NCI-H2171 treated with DMSO at 0.1 percent for 48 hours (cell line): ENCODE results near the gene ADSS1.

ENCODE experiments used
- DNase-seq: peaks from one replicate; lab custom pipeline; 2025; lab: John Stamatoyannopoulos, UW

The ADSS1 gene

DNA sequence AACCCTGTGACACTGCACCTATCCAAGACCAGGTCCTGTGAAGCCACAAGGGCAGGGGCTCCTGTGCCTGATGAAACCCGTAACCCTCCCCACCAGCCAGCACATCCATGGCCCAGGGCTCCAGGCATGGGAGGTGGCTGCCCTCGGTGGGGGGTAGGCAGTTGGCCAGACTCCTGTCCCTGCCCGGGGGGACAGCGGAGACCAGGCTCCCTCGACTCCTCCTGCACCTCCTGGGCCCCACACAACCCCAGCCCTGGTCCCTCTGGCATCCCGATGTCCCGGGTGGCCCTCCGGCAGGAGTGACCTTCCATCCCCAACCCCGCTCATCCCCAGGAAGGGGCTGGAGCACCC, 60.2 kb downstream of the ADSS1 start:
- no peak for DNase-seq

DNA sequence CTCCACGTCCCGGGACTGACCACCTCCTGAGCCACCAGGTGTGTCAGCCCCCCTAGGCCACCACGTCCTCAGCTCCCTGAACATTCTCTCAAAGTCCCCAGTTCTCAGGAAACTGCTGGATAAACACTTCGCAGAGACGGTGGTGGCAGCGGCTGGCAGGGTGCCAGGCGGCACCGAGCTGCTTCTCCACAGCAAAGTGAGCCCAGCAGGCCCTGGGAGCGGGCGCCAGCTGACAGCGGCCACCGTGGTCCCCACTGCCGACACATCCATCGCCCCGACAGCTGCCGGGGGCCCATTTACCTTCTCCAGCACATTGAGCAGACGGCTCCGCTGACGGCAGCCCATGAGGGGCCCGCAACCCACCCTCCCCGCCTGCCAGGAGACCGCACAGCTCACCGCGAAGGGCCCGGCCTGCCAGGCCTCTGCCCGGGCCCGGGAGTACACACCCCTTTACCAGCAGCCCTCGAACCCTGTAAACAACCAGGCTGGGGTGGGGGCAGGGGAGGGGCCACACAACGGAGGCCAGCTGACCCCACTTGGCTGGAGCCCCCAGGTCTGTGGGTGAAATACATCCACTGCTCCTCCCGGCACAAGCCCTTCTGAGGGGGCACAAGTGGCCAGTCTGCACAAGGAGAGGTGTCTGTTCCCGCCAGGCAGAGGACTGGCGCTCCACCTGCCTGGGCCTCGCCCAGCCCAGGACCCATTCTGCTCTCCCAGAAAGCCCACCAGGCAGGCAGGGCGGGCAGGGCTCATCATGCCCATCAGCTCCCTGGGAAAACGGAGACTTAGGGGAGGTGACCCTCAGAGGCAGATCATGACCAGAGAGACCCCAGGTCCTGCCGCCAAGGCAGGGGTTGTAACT, 61.0 kb downstream of the ADSS1 start:
- DNase-seq = peak; percentile 88

DNA sequence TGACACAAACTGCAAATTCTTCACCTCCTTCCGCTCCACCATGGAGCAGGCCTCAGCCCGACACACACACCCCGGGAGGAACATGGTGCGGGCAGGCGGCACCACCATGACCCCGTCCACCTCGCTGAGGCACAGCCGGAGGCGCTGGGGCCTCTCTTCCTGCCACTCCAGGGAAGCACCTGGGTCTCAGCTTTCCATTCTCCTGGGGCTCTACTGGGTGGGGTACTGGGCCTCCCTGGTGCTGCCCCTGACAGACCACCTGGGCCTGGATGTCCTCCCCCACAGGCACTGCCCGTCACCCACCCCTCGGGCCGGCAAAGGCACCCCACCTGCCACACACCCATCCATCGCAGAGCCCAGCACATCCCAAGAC, 61.7 kb downstream of the ADSS1 start:
- no peak for DNase-seq

DNA sequence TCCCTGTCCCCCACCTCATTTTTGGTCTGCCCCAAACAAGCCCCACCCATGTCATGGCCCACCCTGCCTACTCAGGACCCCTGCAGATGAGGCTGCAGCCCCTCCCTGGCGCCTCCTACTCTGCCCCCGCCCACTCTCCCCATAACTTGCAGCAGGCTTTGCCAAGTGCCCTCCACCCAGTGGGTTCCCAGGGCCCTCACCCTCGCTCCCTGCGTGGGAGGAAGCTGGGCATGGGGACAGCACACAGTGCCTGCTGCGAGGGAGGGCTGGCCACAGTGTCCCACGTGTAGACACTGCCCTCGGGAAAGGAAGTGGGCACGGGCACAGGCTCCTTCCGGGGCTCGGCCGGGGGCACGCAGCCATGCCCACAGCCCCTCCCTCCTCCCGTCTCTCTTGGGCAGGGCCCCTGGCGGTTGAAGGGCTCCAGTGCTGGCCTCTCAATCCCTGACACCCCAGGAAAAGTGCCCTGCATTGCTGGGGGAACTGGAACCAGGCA, 62.1 kb downstream of the ADSS1 start:
- DNase-seq = no peak

DNA sequence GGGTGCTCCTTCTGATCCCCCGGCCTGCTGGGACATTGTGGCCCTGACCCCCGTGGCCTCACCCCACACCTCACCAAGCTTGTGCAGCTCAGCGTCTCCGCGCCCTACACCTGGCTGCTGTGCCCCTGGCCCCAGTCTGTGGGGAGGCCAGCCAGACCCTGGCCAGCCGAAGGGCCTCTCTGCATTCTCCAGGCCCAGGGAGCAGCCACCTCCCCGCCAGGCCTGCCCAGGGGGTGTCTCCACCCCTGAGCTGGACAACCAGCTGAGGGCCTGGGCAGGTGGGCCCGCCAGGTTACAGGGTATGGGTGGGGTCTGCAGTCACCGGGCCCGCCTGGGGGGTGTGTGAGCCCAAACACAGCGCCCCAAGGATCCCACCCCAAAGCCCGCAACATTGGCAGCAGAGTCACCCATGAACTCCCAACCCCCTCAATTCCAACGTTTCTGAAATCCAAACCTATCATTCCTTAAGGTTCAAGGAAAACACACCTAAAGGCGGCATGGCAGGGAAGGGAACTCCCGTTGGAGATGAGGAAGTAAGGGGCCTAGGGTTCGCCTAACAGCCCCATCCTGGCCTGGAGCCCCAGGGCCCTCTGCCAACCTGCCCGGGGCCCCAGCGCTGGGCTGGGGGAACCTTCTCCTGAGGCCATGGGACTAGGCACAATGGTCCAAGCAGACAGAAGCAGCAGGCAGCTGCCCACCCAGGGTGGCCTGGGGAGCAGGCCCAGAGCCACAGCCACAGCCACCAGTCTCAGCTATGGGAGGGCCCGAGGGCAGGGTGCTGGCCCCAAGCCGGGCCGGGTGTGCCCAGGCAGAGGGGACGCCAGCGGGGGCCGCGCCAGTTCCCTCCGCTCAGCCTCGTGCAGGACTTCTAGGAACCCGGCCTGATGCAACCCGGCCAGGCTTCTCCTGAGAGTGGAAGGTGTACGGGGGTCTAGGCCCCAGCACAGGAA, 63.0 kb downstream of the ADSS1 start:
- DNase-seq = no peak

DNA sequence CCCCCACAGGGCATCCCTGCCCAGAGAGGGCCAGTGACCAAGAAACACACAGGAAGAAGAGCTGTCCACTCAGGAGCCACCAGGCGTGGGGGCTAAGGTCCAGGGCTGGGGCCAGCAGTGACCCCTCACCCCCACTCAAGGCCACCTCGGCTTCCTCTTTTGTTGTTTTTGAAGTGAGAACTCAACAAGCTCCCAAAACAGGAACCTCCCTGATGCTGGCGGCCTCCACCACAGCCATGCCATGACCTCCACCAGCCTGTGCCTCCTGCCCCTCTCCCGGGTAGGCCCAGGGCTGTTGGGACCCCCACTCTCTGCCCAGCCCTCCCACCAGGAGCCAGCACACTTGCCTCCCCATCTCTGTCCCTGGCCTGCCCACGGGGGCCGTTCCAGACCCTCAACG, 63.7 kb downstream of the ADSS1 start:
- DNase-seq = no peak

DNA sequence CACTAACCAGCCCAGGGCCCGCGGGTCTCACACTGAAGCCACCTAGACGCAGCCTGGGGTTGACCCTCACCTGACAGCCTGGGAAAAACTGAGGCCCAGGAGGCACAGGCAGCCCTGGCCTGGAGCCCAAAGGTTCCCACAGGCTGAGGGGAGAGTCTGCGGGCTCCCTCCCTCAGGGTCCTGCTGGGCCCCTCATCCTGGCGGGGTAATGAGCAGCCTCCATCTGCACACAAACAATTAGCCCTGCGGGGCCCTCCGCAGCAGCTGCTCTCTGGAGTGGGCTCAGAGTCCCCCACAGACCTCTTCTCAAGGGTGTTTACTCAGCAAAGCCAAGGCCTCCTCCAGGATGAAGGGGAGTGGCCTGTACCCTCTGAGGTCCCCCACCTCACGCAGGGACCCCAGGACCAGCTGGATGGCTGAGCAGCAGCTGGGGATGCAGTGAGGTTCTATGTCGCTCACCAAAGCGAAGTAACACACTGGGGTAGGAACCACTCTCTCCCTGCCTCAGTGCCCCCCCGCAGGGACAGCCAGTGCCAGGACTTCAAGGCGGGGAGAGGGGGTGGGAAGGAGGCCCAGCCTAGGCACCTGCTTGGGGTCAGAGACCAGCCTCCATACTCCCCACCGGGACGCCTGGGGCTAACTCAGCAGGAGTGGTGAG, 64.3 kb downstream of the ADSS1 start:
- DNase-seq = peak; percentile 96

DNA sequence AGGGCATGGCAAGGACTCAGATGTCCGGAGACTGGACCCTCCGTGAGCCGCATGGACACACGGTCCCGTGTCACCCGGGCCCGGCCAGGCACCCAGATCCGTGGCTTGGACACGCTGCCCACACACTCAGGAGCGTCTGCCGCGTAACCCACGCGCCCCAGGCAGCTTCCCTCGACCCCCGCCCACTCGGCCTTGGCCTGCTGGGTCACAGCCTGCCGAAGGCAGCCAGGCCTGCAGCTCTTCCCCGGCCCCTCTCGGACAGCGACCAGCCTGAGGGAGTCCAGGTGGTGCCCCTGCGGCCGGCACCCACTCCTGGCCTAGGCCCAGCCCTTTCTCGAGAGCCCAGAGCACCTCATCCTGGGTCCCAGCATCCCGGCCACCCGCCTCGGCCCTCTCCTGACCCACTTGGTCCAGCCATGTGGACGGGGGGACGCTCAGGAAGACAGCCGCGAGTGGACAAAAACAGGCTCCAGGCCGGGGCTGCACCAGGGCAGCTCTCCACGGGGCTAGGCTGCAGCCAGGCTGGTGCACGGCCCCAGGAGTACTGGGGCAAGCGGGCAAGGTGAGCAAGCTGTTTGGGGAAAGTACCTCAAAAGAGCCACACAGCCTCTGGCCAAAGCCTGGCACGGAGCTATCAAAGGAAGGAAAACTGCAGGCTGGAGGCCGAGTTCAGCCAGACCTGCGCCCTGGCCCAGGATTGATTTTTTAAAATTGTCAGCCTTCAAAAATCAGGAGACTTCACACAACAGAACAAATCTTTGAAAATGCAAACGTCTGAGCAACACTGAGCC, 65.0 kb downstream of the ADSS1 start:
- DNase-seq = no peak

DNA sequence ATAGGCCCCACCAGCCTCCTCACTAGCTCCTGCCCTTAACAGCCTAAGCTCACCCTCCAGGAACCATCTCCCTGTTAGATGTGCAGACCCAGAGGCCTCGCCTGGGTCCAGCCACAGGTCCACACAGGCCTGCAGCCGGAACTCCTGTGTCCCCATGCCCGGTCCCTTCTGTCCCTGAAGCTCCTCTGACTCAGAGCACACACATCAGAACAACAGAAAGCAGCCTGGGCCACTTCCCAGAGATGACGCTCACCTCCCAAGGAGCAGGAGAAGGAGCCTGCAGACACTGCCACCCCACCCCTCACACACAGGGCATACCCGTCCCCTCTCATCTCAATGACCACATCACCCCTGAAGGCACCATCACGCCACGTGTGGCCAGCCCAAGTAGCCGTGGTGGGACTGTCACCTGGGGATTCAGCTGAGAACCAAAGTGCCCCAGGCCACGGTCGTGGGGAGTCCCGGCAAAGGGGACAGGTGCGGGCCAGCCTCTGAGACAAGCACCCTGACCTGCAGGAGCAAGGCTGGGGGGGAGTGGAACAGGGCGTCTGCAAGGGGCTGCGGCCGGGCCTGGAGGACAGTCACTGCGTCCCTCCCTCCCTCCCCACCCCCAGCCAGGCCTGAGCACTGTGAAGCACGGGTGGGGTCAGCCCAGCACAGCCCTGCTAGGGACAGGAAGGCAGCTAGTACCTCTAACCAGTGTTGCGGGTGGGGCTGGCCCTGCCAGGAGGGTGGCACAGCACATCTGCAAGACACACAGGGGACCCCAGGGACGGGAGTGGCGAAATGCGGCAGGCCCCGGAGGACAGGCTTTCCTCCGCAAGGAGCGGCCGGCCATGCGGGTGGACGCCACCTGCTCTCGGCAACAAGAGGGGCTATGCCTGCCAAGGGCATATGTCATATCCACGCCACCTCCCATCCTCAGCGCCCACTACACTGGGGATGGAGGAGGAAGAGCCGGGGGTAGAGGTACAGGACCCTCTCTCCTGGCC, 66.0 kb downstream of the ADSS1 start:
- no peak for DNase-seq

DNA sequence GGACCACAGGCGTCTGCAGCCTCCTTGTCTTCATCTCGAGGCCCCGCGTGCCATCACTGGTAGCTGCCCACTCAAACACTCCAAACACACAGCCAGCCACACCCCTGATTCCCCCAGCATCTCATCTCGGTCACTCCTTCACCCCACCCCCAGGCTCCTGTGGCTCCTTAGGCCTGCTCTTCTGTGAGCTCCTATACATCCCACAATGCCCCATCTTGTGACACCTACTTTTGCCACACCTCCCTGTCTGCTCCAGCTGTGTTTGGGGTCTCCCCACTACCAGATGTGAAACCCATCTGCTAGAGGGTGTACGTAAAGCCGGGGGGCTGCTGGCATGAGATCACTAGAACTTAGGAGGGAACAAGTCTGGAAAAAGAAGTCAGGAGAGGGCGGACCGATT, 67.4 kb downstream of the ADSS1 start:
- DNase-seq = no peak

DNA sequence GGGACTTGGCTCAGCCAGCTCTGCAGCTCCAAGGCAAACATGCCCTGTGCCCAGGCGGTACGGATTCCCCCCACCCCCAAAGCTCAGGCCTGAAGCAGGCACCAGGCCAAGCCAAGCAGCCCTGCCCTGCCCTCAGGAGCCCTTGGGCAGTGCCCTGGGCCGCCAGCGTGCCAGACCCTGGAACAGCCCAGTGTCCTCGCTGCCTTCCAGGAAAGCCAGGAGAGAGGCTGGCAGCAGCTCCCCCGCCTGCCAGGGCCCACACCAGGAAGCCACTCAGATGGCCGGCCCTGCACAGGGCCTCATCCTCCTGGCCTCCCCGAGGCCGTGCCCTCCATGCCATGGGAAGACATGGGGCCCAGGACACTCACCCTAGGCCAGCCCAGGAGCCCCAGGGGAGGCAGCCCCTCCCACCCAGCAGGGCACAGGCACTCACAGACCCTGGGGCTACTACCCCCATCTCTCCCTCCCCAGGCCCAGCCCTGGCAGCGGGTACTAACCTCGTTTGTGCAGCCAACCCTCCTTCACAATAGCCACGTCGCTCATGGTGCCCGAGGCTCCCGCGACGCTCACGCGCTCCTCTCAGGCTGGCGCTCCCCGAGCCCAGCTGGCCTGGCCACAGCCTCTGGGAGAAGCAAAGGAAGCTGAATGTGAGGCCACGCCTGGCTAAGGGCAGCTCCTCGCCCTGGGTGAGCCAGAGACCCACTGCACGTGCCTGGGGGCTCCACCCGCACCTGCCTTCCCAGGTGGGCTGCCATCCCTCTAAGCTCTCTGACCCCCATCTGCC, 68.3 kb downstream of the ADSS1 start:
- no peak for DNase-seq

DNA sequence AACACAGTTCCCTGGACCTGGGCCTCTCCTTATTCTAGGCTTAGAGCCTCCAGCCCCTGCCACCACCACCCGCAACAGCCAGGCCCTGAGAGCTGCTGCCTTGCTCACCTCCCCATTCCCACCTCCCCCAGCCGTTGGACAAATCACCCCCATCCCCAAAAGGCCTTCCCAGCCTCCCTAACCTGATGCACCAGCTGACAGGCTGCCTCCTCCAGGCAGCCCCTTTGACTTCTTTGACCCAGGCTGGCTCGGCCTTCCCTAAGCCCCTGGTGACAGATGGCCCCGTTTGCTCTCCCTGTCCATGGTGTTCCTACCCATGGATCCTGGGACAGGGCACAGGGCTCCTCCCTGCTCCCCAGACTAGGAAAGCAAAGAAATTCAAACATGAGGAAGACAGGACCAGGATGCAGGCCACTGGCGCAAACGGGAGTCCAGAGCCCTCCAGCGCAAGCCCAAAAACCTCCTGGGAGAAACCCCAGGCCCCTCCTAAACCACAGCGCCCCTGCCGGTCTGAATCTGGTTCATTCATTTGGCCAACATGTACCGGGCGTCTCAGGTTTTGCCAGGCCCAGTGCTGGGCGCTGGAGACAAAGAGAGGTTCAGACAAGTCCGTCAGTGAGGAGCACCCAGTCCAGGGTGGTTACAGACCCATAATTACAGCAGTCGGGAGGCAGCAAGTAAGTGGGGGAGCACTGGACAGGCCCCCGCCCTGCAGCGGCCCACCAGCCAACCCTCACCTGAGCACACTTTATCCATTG, 69.1 kb downstream of the ADSS1 start:
- DNase-seq = no peak

DNA sequence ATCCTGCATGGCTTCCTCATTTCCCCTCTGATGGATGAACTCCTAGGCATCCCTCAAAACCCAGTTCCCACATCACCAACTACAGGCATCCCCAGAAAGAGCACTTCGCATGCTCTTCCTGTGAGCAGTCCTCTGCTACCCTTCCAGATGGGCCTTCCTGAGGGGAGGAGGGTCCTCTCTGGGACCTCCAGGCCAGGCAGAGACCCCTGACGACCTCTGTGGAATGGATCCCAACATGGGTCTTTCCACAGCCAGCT, 69.6 kb downstream of the ADSS1 start:
- no peak for DNase-seq

DNA sequence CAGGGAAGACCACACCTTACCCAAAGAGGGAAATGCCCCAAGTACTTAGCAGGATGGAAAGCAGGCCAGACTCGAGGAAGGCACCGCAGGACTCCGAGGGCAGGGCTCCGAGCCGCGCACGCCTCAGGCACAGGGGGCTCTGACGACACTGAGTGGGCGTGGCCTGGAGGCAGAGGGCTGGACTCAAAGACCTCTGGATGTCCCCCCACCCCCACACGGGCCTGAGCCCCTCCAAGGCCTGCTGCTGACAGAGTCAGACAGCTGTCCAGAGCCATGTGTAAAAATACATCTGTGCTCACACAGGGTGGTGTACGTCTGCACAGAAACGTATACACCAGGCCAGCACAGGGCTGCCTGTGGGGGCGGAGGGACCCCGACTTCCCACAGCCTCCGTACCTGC, 70.1 kb downstream of the ADSS1 start:
- no peak for DNase-seq

DNA sequence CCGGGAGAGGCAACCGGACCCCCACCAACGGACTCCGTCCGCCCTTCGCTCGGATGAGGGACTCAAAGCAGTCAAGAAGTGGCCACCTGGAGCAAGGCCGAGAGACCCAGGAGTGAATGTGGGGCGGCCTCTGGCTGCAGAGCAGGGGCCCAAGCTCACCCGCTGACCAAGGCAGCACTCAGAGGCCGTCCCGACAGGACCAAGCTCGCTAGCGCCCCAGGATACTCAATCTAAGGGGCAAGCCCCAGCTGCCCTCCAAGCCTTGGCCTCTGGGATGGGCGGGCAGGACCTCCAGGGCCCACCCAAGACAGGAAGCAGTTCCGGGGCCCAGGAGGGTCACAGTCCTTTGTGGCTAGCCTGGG, 70.6 kb downstream of the ADSS1 start:
- no peak for DNase-seq

DNA sequence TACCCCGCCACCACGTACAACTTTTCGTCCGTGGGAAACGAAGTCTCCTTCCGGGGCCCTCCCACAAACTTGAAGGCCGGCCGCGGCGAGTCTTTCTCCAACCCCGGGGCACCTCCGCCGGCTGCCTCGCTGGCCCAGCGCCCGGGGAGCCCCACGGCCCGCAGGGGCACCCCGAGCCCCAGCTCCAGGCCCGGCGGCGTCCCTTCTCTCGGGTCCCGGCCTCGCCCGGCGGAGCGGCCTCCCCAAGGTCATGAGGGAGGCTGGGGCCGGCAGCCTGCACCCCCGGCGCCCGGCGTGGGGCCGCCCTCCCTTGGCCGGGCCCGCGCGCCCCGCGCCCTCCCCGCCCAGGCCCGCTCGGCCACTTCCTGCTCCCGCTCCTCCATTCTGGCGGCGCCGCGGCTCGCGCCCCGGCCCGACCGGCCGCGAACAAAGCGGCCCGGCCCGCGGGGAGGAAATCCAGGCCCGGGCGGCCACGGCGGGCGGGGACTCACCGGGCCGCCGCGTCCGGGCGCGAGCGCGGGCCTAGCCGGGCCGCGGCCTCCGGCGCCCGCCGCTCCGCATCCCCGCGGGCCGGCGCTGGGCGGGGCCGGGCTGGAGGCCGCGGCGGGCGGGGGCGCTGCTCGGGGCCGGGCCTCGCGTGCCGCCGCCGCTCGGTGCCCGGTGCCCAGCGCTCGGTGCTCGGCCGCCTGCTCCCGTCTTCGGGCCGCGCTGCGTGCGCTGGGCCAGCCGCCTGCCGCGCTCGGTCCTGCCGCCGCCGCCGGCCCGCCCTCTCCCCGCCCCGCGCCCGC, 71.2 kb downstream of the ADSS1 start, which contains the start of gene AKT1:
AKT1 (minus strand) TSS at position 756 of the 788 bp plus-strand sequence. CDS start 3,105 bp downstream, outside the sequence.
- DNase-seq = no peak

DNA sequence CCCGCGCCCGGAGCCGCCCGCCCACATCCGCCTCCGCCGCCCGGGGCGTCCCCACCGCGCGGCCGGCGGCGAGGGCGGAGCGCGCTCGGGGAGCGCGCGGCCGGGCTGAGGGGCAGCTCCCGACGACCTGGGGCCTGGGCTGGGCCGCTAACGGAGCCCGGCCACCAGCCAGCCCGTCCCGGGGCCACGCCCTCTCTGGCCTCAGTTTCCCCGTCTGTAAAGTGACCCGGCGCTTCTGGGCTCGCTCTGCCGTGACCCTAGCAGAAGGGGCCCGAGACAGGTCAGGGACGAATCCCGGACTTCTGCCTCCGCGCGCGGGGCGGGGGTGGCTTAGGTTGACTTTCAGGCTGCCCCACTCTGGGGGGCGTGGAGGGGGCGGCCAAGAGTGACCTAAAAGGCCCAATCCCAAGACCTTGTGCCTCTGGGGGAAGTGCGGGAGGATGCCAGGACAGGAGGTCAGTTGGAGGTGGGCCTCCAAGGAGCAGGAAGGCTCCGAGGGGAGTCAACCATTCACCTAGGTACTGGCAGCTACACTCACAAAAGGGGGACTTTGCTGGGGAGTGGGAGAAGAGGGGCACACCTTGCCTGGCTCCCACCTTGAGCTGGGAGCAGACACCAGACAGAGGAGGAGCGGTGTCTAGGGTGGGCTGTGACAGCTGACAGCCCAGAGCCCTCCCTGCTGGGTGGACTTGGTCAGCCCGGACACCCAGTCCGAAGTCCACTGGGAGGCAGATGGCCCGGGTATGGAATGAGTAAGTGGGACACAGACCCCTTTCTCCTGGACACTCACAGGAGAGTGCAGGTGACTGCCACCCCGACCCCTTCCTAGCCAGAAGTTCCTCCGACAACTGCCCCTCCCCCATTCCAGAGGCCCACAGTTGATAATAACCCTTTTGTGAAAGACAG, 72.0 kb downstream of the ADSS1 start:
- DNase-seq = no peak
